H1 (cell line): Measurements from ENCODE around the gene TMPRSS4.

Source experiments
- ATF2 ChIP-seq: IDR thresholded peaks from 2 replicates; pipeline ENCODE4 v1.6.1; 2012; ENCODE audit warnings: low read length, inconsistent platforms
- CTCF ChIP-seq, 3 experiments: IDR thresholded peaks; 1 replicate in 2 of 3; 2 replicates in 1 of 3; pipeline versions ENCODE4 v1.5.1 to v1.6.1; 2011; ENCODE audit warnings: low read length in 3 of 3, mild to moderate bottlenecking in 3 of 3, inconsistent platforms in 2 of 3, low read depth in 1 of 3, moderate library complexity in 1 of 3; ENCODE audit not compliant: insufficient read depth in 1 of 3; ENCODE audit errors: control extremely low read depth in 1 of 3
- HDAC2 ChIP-seq, 2 experiments: fragments of 300-600 bp in 1 of 2; sonication (generic) in 1 of 2; IDR thresholded peaks; 2 replicates each; pipeline ENCODE4 v1.6.1; 2011 to 2012; ENCODE audit warnings: low read depth in 2 of 2, low read length in 2 of 2, mild to moderate bottlenecking in 2 of 2, moderate library complexity in 2 of 2, borderline replicate concordance in 1 of 2, inconsistent platforms in 1 of 2
- POLR2A ChIP-seq, 2 experiments: IDR thresholded peaks; 1 replicate in 1 of 2; 2 replicates in 1 of 2; pipeline ENCODE4 v1.6.1; 2011; ENCODE audit warnings: low read depth in 2 of 2, low read length in 2 of 2, mild to moderate bottlenecking in 2 of 2; ENCODE audit errors: control extremely low read depth in 1 of 2
- SIN3A ChIP-seq, 2 experiments: IDR thresholded peaks in 1 of 2; conservative IDR thresholded peaks in 1 of 2; 2 replicates each; pipeline ENCODE4 v1.6.1; 2011 to 2012; ENCODE audit warnings: low read length in 2 of 2, improper control_type of control experiment in 1 of 2, low read depth in 1 of 2, mild to moderate bottlenecking in 1 of 2

DNA sequence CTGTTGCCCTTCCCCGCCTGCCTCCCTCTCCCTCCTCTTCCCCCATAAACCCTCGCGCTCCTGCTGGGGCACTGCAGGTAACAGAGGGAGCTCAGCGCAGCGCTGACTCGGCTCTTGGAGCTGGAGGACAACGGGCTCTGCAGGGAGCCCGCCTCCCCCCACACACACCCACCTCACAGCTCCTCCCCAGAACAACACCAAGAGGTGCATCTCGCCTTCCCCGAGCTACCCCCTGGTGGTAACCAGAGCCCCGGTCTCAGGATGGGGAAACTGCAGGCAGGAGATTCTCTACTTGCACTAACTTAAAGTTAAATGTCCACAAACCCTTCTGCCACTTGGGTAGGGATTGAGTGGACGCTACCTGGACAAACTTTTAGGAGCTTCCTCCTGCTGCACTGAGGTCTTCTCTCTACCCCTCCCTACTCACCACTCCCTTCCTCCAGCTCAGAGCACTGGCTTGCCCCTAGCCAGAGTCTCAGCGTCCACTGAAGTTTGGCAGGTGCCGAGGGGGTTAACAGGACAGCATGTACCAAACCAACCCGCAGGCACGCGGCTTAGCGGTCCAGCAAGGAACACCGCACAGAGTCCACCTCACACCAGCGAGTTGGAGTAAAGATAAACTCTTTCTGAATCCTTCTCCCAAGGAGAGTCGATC is 79.8 kb downstream of the TMPRSS4 start:
- no peak for TF ChIP-seq HDAC2 (IDR thresholded peaks at IDR 0.05; ENCODE audit: borderline replicate concordance in 1 of 2, low read depth in 2 of 2, low read length in 2 of 2)
- no peak for TF ChIP-seq SIN3A (conservative IDR thresholded peaks at IDR 0.05 in 1 of 2, IDR thresholded peaks at IDR 0.05 in 1 of 2; ENCODE audit: low read depth in 1 of 2, low read length in 2 of 2)
- TF ChIP-seq ATF2 = no peak
- no peak for TF ChIP-seq CTCF (IDR thresholded peaks at IDR 0.05; ENCODE audit: control extremely low read depth in 1 of 3, insufficient read depth in 1 of 3, low read depth in 1 of 3, low read length in 3 of 3)
- TF ChIP-seq POLR2A (IDR thresholded peaks at IDR 0.05; ENCODE audit: control extremely low read depth in 1 of 2, low read depth in 2 of 2, low read length in 2 of 2) = no peak
